ENCODE results near the gene FHDC1.

GRCh38 chr4:153014460-153014859, 78.3 kb downstream of the FHDC1 start:
- TF ChIP-seq CTCF (IDR thresholded peaks at IDR 0.05; ENCODE audit: low read depth, low read length, poor library complexity, severe bottlenecking) (no peak), EZH2phosphoT487 (IDR thresholded peaks at IDR 0.05; ENCODE audit: borderline replicate concordance, low read length) (no peak)
